ENCODE results near the gene DOK6. TPM values are rescaled to one million over a fixed set of nuclear protein-coding genes. Genes with fewer than 3 reads are reported as not detected.

The DOK6 gene
- total RNA-seq, 1 donor = 2.1 TPM

GRCh38 chr18:69880083-69880482, 479.4 kb downstream of the DOK6 start:
- DNase-seq (ENCODE audit: low read depth) = no peak
- no peak overlapping the region for H3K4me3 ChIP-seq (ENCODE audit: low read depth, low read length)
- no peak for TF ChIP-seq CTCF (IDR thresholded peaks at IDR 0.05; ENCODE audit: insufficient read depth, low read length)

GRCh38 chr18:69882965-69883668, 482.4 kb downstream of the DOK6 start:
- no peak for TF ChIP-seq CTCF (IDR thresholded peaks at IDR 0.05; ENCODE audit: insufficient read depth, low read length)
- DNase-seq (ENCODE audit: low read depth) = no peak
- H3K4me3 ChIP-seq (ENCODE audit: low read depth, low read length) = no peak overlapping the region

- no peak for TF ChIP-seq CTCF (IDR thresholded peaks at IDR 0.05; ENCODE audit: insufficient read depth, low read length)
- DNase-seq (ENCODE audit: low read depth) = no peak
These were observed 483.1 kb downstream of the DOK6 start for GRCh38 chr18:69883781-69884180.

GRCh38 chr18:69885355-69885754, 484.7 kb downstream of the DOK6 start:
- H3K4me3 ChIP-seq (ENCODE audit: low read depth, low read length) = no peak overlapping the region
- no peak for DNase-seq (ENCODE audit: low read depth)
- no peak for TF ChIP-seq CTCF (IDR thresholded peaks at IDR 0.05; ENCODE audit: insufficient read depth, low read length)

More at GRCh38 chr18:69883781-69884180, 483.1 kb downstream of the DOK6 start:
- no peak overlapping the region for H3K4me3 ChIP-seq (ENCODE audit: low read depth, low read length)

- TF ChIP-seq CTCF (IDR thresholded peaks at IDR 0.05; ENCODE audit: insufficient read depth, low read length) = no peak
- no peak for DNase-seq (ENCODE audit: low read depth)
- H3K4me3 ChIP-seq (ENCODE audit: low read depth, low read length) = no peak overlapping the region
These were observed 485.3 kb downstream of the DOK6 start for GRCh38 chr18:69885841-69886531.

- no peak overlapping the region for H3K4me3 ChIP-seq (ENCODE audit: low read depth, low read length)
- no peak for DNase-seq (ENCODE audit: low read depth)
- TF ChIP-seq CTCF (IDR thresholded peaks at IDR 0.05; ENCODE audit: insufficient read depth, low read length) = no peak
These were observed 486.6 kb downstream of the DOK6 start for GRCh38 chr18:69887256-69887655.

Measured in fibroblast of the aortic adventitia (primary cell).